Body of pancreas (tissue), 4 donors: Measurements from ENCODE around the gene RSPH9. TPM values are rescaled to one million over a fixed set of nuclear protein-coding genes. Genes with fewer than 3 reads are reported as not detected.
"Not testable (repeated sequence)": the region's sequence is repeated elsewhere in the genome, so short reads cannot be mapped to it uniquely, and the experiment has no call there.

Experiments used
- ATAC-seq: fragments of 150-250 bp; one replicate; pipeline ENCODE4 v1.9.1; 2016
- DNase-seq, 4 donors: peaks; one replicate each; pipeline ENCODE4 v3.0.0-alpha.2; 2019
- H3K27ac ChIP-seq, 4 donors: fragments of 200-600 bp; sonication (generic); 1 replicate in 3 of 4; 2 replicates in 1 of 4; pipeline versions ENCODE4 v1.5.1 to v1.6.1; 2016 to 2019; ENCODE audit warnings: mild to moderate bottlenecking in 1 of 4, mixed read lengths in 1 of 4, moderate library complexity in 1 of 4
- H3K27me3 ChIP-seq, 2 donors: fragments of 200-600 bp; sonication (generic); one replicate each; pipeline ENCODE4 v1.6.0; 2016; ENCODE audit warnings: mild to moderate bottlenecking in 1 of 2
- H3K36me3 ChIP-seq, 2 donors: fragments of 200-600 bp; sonication (generic); replicated peaks in 1 of 2; 2 replicates each; pipeline ENCODE4 v1.5.1; 2016; ENCODE audit warnings: low read depth in 2 of 2; ENCODE audit not compliant: insufficient read depth in 1 of 2
- H3K4me1 ChIP-seq: fragments of 200-600 bp; sonication (generic); one replicate; pipeline ENCODE4 v1.6.0; 2016
- H3K4me3 ChIP-seq, 2 donors: fragments of 200-600 bp; sonication (generic); 1 replicate in 1 of 2; 2 replicates in 1 of 2; pipeline ENCODE4 v1.5.1; 2016 to 2019
- H3K9me3 ChIP-seq, 3 donors: fragments of 200-600 bp; sonication (generic); 1 replicate in 2 of 3; 2 replicates in 1 of 3; pipeline ENCODE4 v1.5.1; 2016
- POLR2A ChIP-seq, 3 donors: fragments of 450-650 bp; IDR thresholded peaks; one replicate each; pipeline ENCODE4 v1.6.1; 2016; ENCODE audit warnings: antibody characterized with exemption in 3 of 3, mild to moderate bottlenecking in 2 of 3
- WGBS, 2 donors: methylation state at CpG; one replicate each; pipeline ENCODE4 v1.1.5; 2017; 5-methylcytosine and 5-hydroxymethylcytosine counted together
- intact Hi-C: fragments of 100-400 bp; cut with DNase I; formaldehyde crosslinking; loops from one replicate; pipeline ENCODE4 v1.15.1; 2023
- total RNA-seq, 2 donors: library from RNA; depleted of rRNA; stranded (reverse); fragments of >200 nt; gene quantifications; one replicate each; pipeline ENCODE4 v1.1.0, GENCODE V29; 2016
- TF ChIP-seq, protein P1 (sequence below), 7 experiments: fragments of 450-650 bp in 4 of 7; fragments of 200-600 bp in 3 of 7; sonication (generic) in 3 of 7; IDR thresholded peaks; one replicate each; pipeline ENCODE4 v1.5.1; 2016 to 2019; ENCODE audit warnings: antibody characterized with exemption in 7 of 7

The RSPH9 gene
- total RNA-seq, 2 donors from 2014 or later: not detected

GRCh38 chr6:43657221-43657802 lies 12.5 kb downstream of the RSPH9 start:
- H3K9me3 ChIP-seq: no peaks in the 10 kb centered on the region
- H3K4me3 ChIP-seq: no peak overlapping the region
- intact Hi-C loops: no loop called here
- no peaks in the 10 kb centered on the region for H3K36me3 ChIP-seq
- TF ChIP-seq, protein P1, sequence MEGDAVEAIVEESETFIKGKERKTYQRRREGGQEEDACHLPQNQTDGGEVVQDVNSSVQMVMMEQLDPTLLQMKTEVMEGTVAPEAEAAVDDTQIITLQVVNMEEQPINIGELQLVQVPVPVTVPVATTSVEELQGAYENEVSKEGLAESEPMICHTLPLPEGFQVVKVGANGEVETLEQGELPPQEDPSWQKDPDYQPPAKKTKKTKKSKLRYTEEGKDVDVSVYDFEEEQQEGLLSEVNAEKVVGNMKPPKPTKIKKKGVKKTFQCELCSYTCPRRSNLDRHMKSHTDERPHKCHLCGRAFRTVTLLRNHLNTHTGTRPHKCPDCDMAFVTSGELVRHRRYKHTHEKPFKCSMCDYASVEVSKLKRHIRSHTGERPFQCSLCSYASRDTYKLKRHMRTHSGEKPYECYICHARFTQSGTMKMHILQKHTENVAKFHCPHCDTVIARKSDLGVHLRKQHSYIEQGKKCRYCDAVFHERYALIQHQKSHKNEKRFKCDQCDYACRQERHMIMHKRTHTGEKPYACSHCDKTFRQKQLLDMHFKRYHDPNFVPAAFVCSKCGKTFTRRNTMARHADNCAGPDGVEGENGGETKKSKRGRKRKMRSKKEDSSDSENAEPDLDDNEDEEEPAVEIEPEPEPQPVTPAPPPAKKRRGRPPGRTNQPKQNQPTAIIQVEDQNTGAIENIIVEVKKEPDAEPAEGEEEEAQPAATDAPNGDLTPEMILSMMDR (IDR thresholded peaks at IDR 0.05): no peak
- TF ChIP-seq POLR2A (IDR thresholded peaks at IDR 0.05): no peak
- H3K27ac ChIP-seq: no peak overlapping the region
- 89 to 91% methylated on average over 3 of the region's 3 CpGs for WGBS, 2 donors
- no peak for ATAC-seq
- H3K4me1 ChIP-seq: no peaks in the 10 kb centered on the region
- DNase-seq: no peak
- H3K27me3 ChIP-seq: no peaks in the 10 kb centered on the region

DNA sequence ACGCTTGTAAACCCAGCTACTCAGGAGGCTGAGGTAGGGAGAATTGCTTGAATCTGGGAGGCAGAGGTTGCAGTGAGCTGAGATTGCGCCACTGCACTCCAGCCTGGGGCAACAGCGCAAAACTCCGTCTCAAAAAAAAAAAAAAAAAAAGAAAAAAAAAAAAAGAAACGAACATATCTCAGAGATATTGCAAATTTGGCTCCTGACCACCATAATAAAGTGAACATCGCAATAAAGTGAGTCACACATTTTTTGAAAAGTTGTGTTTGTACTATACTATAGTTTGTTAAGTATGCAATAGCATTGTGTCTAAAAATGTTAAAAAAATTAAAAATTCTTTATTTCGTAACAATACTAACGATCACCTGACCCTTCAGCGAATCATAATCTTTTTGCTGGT lies 13.3 kb downstream of the RSPH9 start:
- intact Hi-C loops: no loop called here
- Histone ChIP-seq H3K27ac (no peak overlapping the region), H3K27me3 (no peaks in the 10 kb centered on the region), H3K36me3 (no peaks in the 10 kb centered on the region), H3K4me3 (no peak overlapping the region), H3K4me1 (no peaks in the 10 kb centered on the region), H3K9me3 (no peaks in the 10 kb centered on the region)
- 84 to 87% methylated on average over 9 of the region's 9 CpGs for WGBS, 2 donors
- TF ChIP-seq POLR2A (IDR thresholded peaks at IDR 0.05): no peak
- TF ChIP-seq, protein P1 (IDR thresholded peaks at IDR 0.05): no peak
- DNase-seq (no peak), ATAC-seq (no peak)

DNA sequence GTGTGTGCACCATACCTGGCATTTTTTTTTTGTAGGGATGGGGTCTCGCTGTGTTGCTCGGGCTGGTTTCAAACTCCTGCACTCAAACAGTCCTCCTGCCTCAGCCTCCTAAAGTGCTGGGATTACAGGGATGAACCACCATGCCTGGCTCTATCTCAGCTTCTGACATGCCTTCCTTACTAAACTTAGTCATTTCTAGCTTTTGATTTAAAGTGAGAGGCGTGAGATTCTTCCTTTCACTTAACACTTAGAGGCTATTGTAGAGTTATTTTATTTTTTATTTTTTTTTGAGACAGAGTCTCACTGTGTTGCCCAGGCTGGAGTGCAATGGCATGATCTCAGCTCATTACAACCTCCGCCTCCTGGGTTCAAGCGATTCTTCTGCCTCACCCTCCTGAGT lies 18.1 kb downstream of the RSPH9 start:
- H3K36me3 ChIP-seq, H3K27me3 ChIP-seq, H3K4me3 ChIP-seq, H3K9me3 ChIP-seq, H3K27ac ChIP-seq, DNase-seq, ATAC-seq: not testable (repeated sequence)
- peaks cover 13% of the 10 kb centered on the region for H3K4me1 ChIP-seq
- 81 to 87% methylated on average over 5 of the region's 5 CpGs for WGBS, 2 donors
- intact Hi-C loops: loop anchor here (10.0 kb wide), 1 partner anchor 102 kb away; no protein-coding TSS in a partner anchor

DNA sequence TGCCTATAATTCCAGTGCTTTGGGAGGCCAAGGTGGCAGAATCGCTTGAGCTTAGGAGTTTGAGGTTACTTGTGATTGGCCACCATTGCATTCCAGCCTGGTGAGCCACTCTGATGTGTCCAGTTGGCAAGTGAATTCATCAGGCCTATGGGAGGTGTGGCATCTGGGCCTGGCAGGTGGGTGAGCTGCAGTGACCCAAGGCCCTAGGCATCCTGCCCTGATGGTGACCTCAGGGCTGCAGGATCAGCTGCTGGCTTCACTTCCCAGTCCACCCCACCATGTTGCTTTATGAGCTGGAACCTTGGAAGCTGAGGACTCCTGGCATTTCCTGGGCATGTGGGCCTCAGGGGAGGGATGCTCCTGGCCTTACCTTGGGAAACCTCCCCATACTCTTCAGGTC lies 20.5 kb downstream of the RSPH9 start:
- H3K27ac ChIP-seq: no peak overlapping the region
- no peaks in the 10 kb centered on the region for H3K27me3 ChIP-seq
- H3K36me3 ChIP-seq: no peaks in the 10 kb centered on the region
- H3K9me3 ChIP-seq: no peaks in the 10 kb centered on the region
- peaks cover 22% of the 10 kb centered on the region for H3K4me1 ChIP-seq
- no peak overlapping the region for H3K4me3 ChIP-seq
- WGBS, 2 donors: 40 to 88% methylated on average over 1 of the region's 1 CpG
- peak in 1 of 4 donors; percentile 19 for DNase-seq
- no peak for ATAC-seq
- TF ChIP-seq, protein P1 (IDR thresholded peaks at IDR 0.05): no peak
- TF ChIP-seq POLR2A (IDR thresholded peaks at IDR 0.05): no peak
- intact Hi-C loops: loop anchor here (5.0 to 10.0 kb wide), 2 partner anchors 99 to 417 kb away; no protein-coding TSS in a partner anchor

DNA sequence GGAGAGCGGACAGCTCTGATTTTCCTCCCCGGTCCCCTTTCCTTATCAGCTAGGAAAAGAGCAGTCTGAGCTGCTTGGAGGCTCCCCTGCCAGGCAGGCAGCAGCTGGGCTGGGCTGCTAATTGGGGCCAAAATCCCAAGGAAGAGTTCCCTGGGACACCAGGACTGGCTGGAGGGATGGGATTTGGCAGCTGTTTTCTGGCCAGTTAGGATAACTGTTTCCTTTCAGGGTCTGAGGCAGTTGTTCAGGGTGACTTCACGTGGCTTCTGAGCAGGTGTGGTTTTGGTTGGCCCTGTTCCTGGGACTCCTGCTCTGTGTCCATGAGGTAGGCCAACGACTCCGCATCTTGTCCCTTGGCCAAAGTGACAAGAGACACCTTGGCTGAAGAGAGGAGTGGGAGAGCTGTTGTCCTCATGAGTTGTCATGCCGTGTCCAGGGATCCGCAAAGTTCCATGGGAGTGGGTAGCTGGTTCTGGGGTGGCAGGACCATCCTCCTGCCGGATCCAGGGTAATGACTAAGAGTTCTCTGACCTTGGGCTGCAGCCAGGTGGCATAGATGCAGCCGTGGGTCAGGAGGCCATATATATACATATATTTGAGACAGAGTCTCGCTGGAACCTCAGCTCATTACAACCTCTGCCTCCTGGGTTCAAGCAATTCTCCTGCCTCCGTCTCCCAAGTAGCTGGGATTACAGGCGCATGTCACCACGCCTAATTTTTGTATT lies 21.5 kb downstream of the RSPH9 start:
- DNase-seq (peak in 1 of 4 donors; percentile 24), ATAC-seq (no peak)
- Histone ChIP-seq H3K4me1 (peaks cover 22% of the 10 kb centered on the region), H3K4me3 (no peak overlapping the region), H3K36me3 (peaks cover 0 to under 1% of the 10 kb centered on the region in 2 donors), H3K27ac (no peak overlapping the region), H3K9me3 (no peaks in the 10 kb centered on the region), H3K27me3 (no peaks in the 10 kb centered on the region)
- TF ChIP-seq POLR2A (IDR thresholded peaks at IDR 0.05): no peak
- TF ChIP-seq, protein P1 (IDR thresholded peaks at IDR 0.05): no peak
- intact Hi-C loops: loop anchor here (5.0 to 10.0 kb wide), 2 partner anchors 98 to 416 kb away; no protein-coding TSS in a partner anchor
- WGBS, 2 donors: 43 to 50% methylated on average over 11 to 13 of the region's 13 CpGs
